ENCODE results near the gene TOP3A.

Gene TOP3A

GRCh38 chr17:18241229-18241871 is 73.4 kb downstream of the TOP3A start:
- no peak overlapping the region for H3K4me3 ChIP-seq (ENCODE audit: low read depth, low read length)
- no peak for TF ChIP-seq CTCF (IDR thresholded peaks at IDR 0.05; ENCODE audit: control insufficient read depth, extremely low read depth, insufficient read depth)
- no peak for DNase-seq (ENCODE audit: low read depth)

- no peak for TF ChIP-seq CTCF (IDR thresholded peaks at IDR 0.05; ENCODE audit: control insufficient read depth, extremely low read depth, insufficient read depth)
- H3K4me3 ChIP-seq (ENCODE audit: low read depth, low read length): no peak overlapping the region
- no peak for DNase-seq (ENCODE audit: low read depth)
Measured at GRCh38 chr17:18240449-18240848, 74.3 kb downstream of the TOP3A start.

GRCh38 chr17:18238299-18238698 is 76.5 kb downstream of the TOP3A start:
- DNase-seq (ENCODE audit: low read depth): no peak

GRCh38 chr17:18237461-18237860 is 77.3 kb downstream of the TOP3A start:
- TF ChIP-seq CTCF (IDR thresholded peaks at IDR 0.05; ENCODE audit: control insufficient read depth, extremely low read depth, insufficient read depth): no peak
- no peak overlapping the region for H3K4me3 ChIP-seq (ENCODE audit: low read depth, low read length)

More at GRCh38 chr17:18238299-18238698, 76.5 kb downstream of the TOP3A start:
- H3K4me3 ChIP-seq (ENCODE audit: low read depth, low read length): no peak overlapping the region
- no peak for TF ChIP-seq CTCF (IDR thresholded peaks at IDR 0.05; ENCODE audit: control insufficient read depth, extremely low read depth, insufficient read depth)

GRCh38 chr17:18236494-18236893 is 78.3 kb downstream of the TOP3A start:
- no peak overlapping the region for H3K4me3 ChIP-seq (ENCODE audit: low read depth, low read length)
- no peak for TF ChIP-seq CTCF (IDR thresholded peaks at IDR 0.05; ENCODE audit: control insufficient read depth, extremely low read depth, insufficient read depth)
- DNase-seq (ENCODE audit: low read depth): no peak

More at GRCh38 chr17:18237461-18237860, 77.3 kb downstream of the TOP3A start:
- no peak for DNase-seq (ENCODE audit: low read depth)

GRCh38 chr17:18235743-18236256 is 79.0 kb downstream of the TOP3A start:
- no peak for TF ChIP-seq CTCF (IDR thresholded peaks at IDR 0.05; ENCODE audit: control insufficient read depth, extremely low read depth, insufficient read depth)
- DNase-seq (ENCODE audit: low read depth): no peak
- no peak overlapping the region for H3K4me3 ChIP-seq (ENCODE audit: low read depth, low read length)

Measured in LNCaP clone FGC (cell line).